HepG2 (cell line): ENCODE data around the gene UCHL3. TPM values are rescaled to one million over a fixed set of nuclear protein-coding genes. Genes with fewer than 3 reads are reported as not detected.

Experiments
- AGO2 ChIP-seq: fragments of 200-400 bp; formaldehyde crosslinking; optimal IDR thresholded peaks from 2 replicates; pipeline ENCODE3; 2017; ENCODE audit warnings: mild to moderate bottlenecking, low read depth, low read length, moderate library complexity
- ATM ChIP-seq: fragments of 450-650 bp; IDR thresholded peaks from 2 replicates; pipeline ENCODE4 v1.7.1; 2017; ENCODE audit warnings: mild to moderate bottlenecking, borderline replicate concordance
- CEBPG ChIP-seq: IDR thresholded peaks from 2 replicates; pipeline ENCODE4 v1.6.1; 2016
- ELF4 ChIP-seq: sonication (generic); formaldehyde crosslinking; IDR thresholded peaks from 2 replicates; pipeline ENCODE4 v1.5.0; 2020; ENCODE audit warnings: missing genetic modification reagents, mild to moderate bottlenecking, moderate library complexity, borderline replicate concordance
- FOXM1 ChIP-seq: sonication (generic); formaldehyde crosslinking; IDR thresholded peaks from 2 replicates; pipeline ENCODE4 v1.5.0; 2020; ENCODE audit warnings: missing genetic modification reagents
- FOXP1 ChIP-seq, 2 experiments: fragments of 450-650 bp in 1 of 2; IDR thresholded peaks; 2 replicates each; pipeline ENCODE4 v1.6.1; 2017 to 2018; ENCODE audit warnings: antibody characterized with exemption in 1 of 2
- KAT2B ChIP-seq: fragments of 150-350 bp; IDR thresholded peaks from 2 replicates; pipeline ENCODE4 v1.6.1; 2014; ENCODE audit warnings: low read depth, low read length, borderline replicate concordance
- MIER3 ChIP-seq: IDR thresholded peaks from 2 replicates; pipeline ENCODE4 v1.6.1; 2016; ENCODE audit warnings: missing compliant biosample characterization, borderline replicate concordance
- MXD1 ChIP-seq: sonication (generic); formaldehyde crosslinking; IDR thresholded peaks from 2 replicates; pipeline ENCODE4 v1.4.0; 2020; ENCODE audit warnings: mild to moderate bottlenecking, missing genetic modification reagents
- PRPF4 ChIP-seq: fragments of 200-400 bp; formaldehyde crosslinking; IDR thresholded peaks from 2 replicates; pipeline ENCODE4 v1.6.1; 2016; ENCODE audit warnings: low read length, low read depth; ENCODE audit not compliant: poor library complexity, severe bottlenecking
- SP1 ChIP-seq, 2 experiments: fragments of 450-650 bp in 1 of 2; sonication (generic) in 1 of 2; formaldehyde crosslinking in 1 of 2; IDR thresholded peaks; 2 replicates each; pipeline versions ENCODE4 v1.4.0 to v1.6.1; 2016 to 2020; ENCODE audit warnings: missing genetic modification reagents in 1 of 2
- TBP ChIP-seq: sonication (generic); formaldehyde crosslinking; IDR thresholded peaks from 2 replicates; pipeline ENCODE4 v1.5.0; 2020; ENCODE audit warnings: missing genetic modification reagents
- TBX2 ChIP-seq: sonication (generic); formaldehyde crosslinking; IDR thresholded peaks from 2 replicates; pipeline ENCODE4 v1.5.0; 2020; ENCODE audit warnings: missing genetic modification reagents, mild to moderate bottlenecking, borderline replicate concordance
- THYN1 ChIP-seq: sonication (generic); formaldehyde crosslinking; IDR thresholded peaks from 2 replicates; pipeline ENCODE4 v1.8.1; 2023; ENCODE audit warnings: low read depth, mild to moderate bottlenecking, moderate library complexity, missing genetic modification reagents, borderline replicate concordance
- ZNF431 ChIP-seq: sonication (generic); formaldehyde crosslinking; IDR thresholded peaks from 2 replicates; pipeline ENCODE4 v1.9.0; 2022; ENCODE audit warnings: missing genetic modification reagents, low read depth, mild to moderate bottlenecking, borderline replicate concordance
- ZNF687 ChIP-seq: sonication (generic); formaldehyde crosslinking; IDR thresholded peaks from 2 replicates; pipeline ENCODE4 v1.5.1; 2020; ENCODE audit warnings: mild to moderate bottlenecking, missing genetic modification reagents, moderate library complexity
- polyA plus RNA-seq, 8 experiments: library from polyadenylated mRNA; depleted of rRNA in 3 of 8; stranded (reverse) in 7 of 8; unstranded in 1 of 8; fragments of >200 nt; fragmentation: Illumina TruSeq in 4 of 8; extraction: Trizol in 4 of 8; gene quantifications; 2 replicates each; pipeline versions ENCODE4 v1.2.1 to v1.2.3, GENCODE V29; 2011 to 2016; ENCODE audit warnings: low read depth in 4 of 8, missing spikeins in 1 of 8, mixed read lengths in 1 of 8; ENCODE audit not compliant: insufficient read depth in 1 of 8
- total RNA-seq, 5 experiments: library from RNA; depleted of rRNA; stranded (reverse); fragments of >200 nt; fragmentation: Illumina TruSeq; extraction: Trizol; gene quantifications; 2 replicates each; pipeline ENCODE4 v1.2.3, GENCODE V29; 2016; ENCODE audit warnings: low read depth in 1 of 5
- TF ChIP-seq, protein P1 (sequence below): sonication (generic); formaldehyde crosslinking; IDR thresholded peaks from 2 replicates; pipeline ENCODE4 v1.4.0; 2020; ENCODE audit warnings: mild to moderate bottlenecking, missing genetic modification reagents
- TF ChIP-seq, protein P2 (sequence below): sonication (generic); formaldehyde crosslinking; IDR thresholded peaks from 2 replicates; pipeline ENCODE4 v1.5.1; 2020; ENCODE audit warnings: missing genetic modification reagents, mild to moderate bottlenecking, borderline replicate concordance
- TF ChIP-seq, protein P3 (sequence below): sonication (generic); formaldehyde crosslinking; IDR thresholded peaks from 2 replicates; pipeline ENCODE4 v1.5.0; 2020; ENCODE audit warnings: missing genetic modification reagents

The UCHL3 gene
- total and polyA plus RNA-seq, 2 of the 13 experiments (the other 11 are each of a cell fraction or from before 2014, with no cell fraction given), result 36.2 to 93.3 TPM

GRCh38 chr13:75549262-75550158 lies at the start of gene UCHL3 (continued):
- TF ChIP-seq, protein P1, sequence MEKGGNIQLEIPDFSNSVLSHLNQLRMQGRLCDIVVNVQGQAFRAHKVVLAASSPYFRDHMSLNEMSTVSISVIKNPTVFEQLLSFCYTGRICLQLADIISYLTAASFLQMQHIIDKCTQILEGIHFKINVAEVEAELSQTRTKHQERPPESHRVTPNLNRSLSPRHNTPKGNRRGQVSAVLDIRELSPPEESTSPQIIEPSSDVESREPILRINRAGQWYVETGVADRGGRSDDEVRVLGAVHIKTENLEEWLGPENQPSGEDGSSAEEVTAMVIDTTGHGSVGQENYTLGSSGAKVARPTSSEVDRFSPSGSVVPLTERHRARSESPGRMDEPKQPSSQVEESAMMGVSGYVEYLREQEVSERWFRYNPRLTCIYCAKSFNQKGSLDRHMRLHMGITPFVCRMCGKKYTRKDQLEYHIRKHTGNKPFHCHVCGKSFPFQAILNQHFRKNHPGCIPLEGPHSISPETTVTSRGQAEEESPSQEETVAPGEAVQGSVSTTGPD (CRISPR knock-in tag), result no peak
- TF ChIP-seq ZNF687 (CRISPR knock-in tag) (peak; percentile 97), FOXM1 (CRISPR knock-in tag) (no peak), SP1 (IDR thresholded peaks at IDR 0.05) (no peak), SP1 (CRISPR knock-in tag; IDR thresholded peaks at IDR 0.05) (0 out of 2 replicates have a peak, but pooled peaks have one; percentile 12), CEBPG (peak; percentile 70), PRPF4 (no peak), ELF4 (no peak), FOXP1 (IDR thresholded peaks at IDR 0.05) (no peak), FOXP1 (CRISPR knock-in tag; IDR thresholded peaks at IDR 0.05) (no peak; the same call in 1 of the 2 replicates), TBP (CRISPR knock-in tag) (no peak), MXD1 (CRISPR knock-in tag) (peak; percentile 79; the same call in 1 of the 2 replicates), MIER3 (peak; percentile 92; the same call in 1 of the 2 replicates), ATM (no peak), KAT2B (no peak), AGO2 (peak; percentile 47), TBX2 (CRISPR knock-in tag) (peak; percentile 51; the same call in 1 of the 2 replicates), THYN1 (CRISPR knock-in tag) (no peak), ZNF431 (0 out of 2 replicates have a peak, but pooled peaks have one; percentile 9)
- TF ChIP-seq, protein P2, sequence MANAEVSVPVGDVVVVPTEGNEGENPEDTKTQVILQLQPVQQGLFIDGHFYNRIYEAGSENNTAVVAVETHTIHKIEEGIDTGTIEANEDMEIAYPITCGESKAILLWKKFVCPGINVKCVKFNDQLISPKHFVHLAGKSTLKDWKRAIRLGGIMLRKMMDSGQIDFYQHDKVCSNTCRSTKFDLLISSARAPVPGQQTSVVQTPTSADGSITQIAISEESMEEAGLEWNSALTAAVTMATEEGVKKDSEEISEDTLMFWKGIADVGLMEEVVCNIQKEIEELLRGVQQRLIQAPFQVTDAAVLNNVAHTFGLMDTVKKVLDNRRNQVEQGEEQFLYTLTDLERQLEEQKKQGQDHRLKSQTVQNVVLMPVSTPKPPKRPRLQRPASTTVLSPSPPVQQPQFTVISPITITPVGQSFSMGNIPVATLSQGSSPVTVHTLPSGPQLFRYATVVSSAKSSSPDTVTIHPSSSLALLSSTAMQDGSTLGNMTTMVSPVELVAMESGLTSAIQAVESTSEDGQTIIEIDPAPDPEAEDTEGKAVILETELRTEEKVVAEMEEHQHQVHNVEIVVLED (CRISPR knock-in tag), result peak; percentile 70; the same call in 1 of the 2 replicates
- TF ChIP-seq, protein P3, sequence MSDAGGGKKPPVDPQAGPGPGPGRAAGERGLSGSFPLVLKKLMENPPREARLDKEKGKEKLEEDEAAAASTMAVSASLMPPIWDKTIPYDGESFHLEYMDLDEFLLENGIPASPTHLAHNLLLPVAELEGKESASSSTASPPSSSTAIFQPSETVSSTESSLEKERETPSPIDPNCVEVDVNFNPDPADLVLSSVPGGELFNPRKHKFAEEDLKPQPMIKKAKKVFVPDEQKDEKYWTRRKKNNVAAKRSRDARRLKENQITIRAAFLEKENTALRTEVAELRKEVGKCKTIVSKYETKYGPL (CRISPR knock-in tag), result no peak
